Mesendoderm (in vitro differentiated cells): ENCODE data around the gene C5orf15.
"Not testable (repeated sequence)": the region's sequence is repeated elsewhere in the genome, so short reads cannot be mapped to it uniquely, and the experiment has no call there.

ENCODE experiments used
- DNase-seq: peaks from one replicate; pipeline ENCODE4 v3.0.0; 2013
- H2AK5ac ChIP-seq: 2 replicates; pipeline ENCODE4 v1.6.1; 2013; ENCODE audit warnings: low read length, inconsistent platforms
- H2BK120ac ChIP-seq: 2 replicates; pipeline ENCODE4 v1.6.1; 2013; ENCODE audit warnings: low read depth, mild to moderate bottlenecking, low read length, moderate library complexity, mixed read lengths
- H2BK15ac ChIP-seq: replicated peaks from 2 replicates; pipeline ENCODE4 v1.6.1; 2013; ENCODE audit warnings: low read depth, mild to moderate bottlenecking, moderate library complexity
- H2BK5ac ChIP-seq: 2 replicates; pipeline ENCODE4 v1.6.1; 2013; ENCODE audit warnings: low read length, inconsistent platforms
- H3K18ac ChIP-seq: 2 replicates; pipeline ENCODE4 v1.6.1; 2013; ENCODE audit warnings: mild to moderate bottlenecking, low read length, mixed read lengths
- H3K23ac ChIP-seq: one replicate; pipeline ENCODE4 v1.6.1; 2013; ENCODE audit warnings: low read length
- H3K27ac ChIP-seq: 2 replicates; pipeline ENCODE4 v1.5.1; 2013; ENCODE audit warnings: low read depth, mild to moderate bottlenecking, inconsistent platforms, low read length, moderate library complexity
- H3K27me3 ChIP-seq: 2 replicates; pipeline ENCODE4 v1.6.1; 2013; ENCODE audit warnings: low read length, control low read depth, mild to moderate bottlenecking, inconsistent platforms; ENCODE audit not compliant: insufficient read depth, poor library complexity
- H3K36me3 ChIP-seq: 2 replicates; pipeline ENCODE4 v1.6.1; 2013; ENCODE audit warnings: low read length, inconsistent platforms; ENCODE audit not compliant: control insufficient read depth, insufficient read depth
- H3K4ac ChIP-seq: one replicate; pipeline ENCODE4 v1.6.1; 2013; ENCODE audit warnings: low read depth, mild to moderate bottlenecking, low read length, moderate library complexity
- H3K4me1 ChIP-seq: 2 replicates; pipeline ENCODE4 v1.6.1; 2013; ENCODE audit warnings: low read depth, low read length, inconsistent platforms; ENCODE audit not compliant: control insufficient read depth
- H3K4me2 ChIP-seq: 2 replicates; pipeline ENCODE4 v1.6.1; 2013; ENCODE audit warnings: low read length
- H3K4me3 ChIP-seq: 2 replicates; pipeline ENCODE4 v1.5.1; 2013; ENCODE audit warnings: mild to moderate bottlenecking, low read length
- H3K56ac ChIP-seq: one replicate; pipeline ENCODE4 v1.6.1; 2013; ENCODE audit warnings: low read length
- H3K79me1 ChIP-seq: 2 replicates; pipeline ENCODE4 v1.6.1; 2013; ENCODE audit warnings: low read length, inconsistent platforms
- H3K79me2 ChIP-seq: 2 replicates; pipeline ENCODE4 v1.6.1; 2013; ENCODE audit warnings: mild to moderate bottlenecking, low read length; ENCODE audit not compliant: control insufficient read depth, insufficient read depth
- H3K9ac ChIP-seq: 2 replicates; pipeline ENCODE4 v1.6.1; 2013; ENCODE audit warnings: low read length, inconsistent platforms
- H4K5ac ChIP-seq: one replicate; pipeline ENCODE4 v1.6.1; 2013; ENCODE audit warnings: low read length
- H4K8ac ChIP-seq: one replicate; pipeline ENCODE4 v1.6.1; 2013; ENCODE audit warnings: low read depth, mild to moderate bottlenecking, control low read depth, low read length, moderate library complexity
- WGBS: extraction: QIAGEN DNeasy Blood & Tissue Kit; methylation state at CpG from one replicate; pipeline ENCODE4 v1.1.7; 2013; ENCODE audit warnings: low lambda C conversion rate, missing lambda C conversion rate; ENCODE audit not compliant: insufficient coverage; ENCODE audit errors: extremely low coverage; 5-methylcytosine and 5-hydroxymethylcytosine counted together

Gene C5orf15

DNA sequence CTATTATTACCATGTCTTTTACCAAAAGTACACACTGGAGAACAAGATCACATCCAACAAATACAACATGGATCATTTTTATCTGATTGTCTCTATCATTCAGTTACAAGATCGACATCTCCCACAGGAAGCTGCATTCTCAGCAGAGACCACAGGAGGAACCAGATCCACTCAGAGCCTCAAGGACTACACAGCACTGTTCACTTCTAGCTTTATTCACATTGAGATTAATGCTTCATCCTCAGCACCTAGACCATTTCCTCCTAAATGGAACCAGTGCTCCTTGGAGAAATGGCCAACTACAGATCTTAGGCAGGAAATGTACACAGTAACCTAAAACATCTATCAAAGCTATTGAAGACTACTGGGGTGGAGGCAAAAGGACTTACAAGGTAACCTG lies 13.3 kb upstream of the C5orf15 start:
- H3K4ac ChIP-seq, result no peak overlapping the region
- peaks cover 12% of the 10 kb centered on the region for H3K36me3 ChIP-seq
- no peak overlapping the region for H3K9ac ChIP-seq
- no peaks in the 10 kb centered on the region for H3K4me1 ChIP-seq
- H4K5ac ChIP-seq, result no peak overlapping the region
- H2BK5ac ChIP-seq, result no peak overlapping the region
- no peak overlapping the region for H2BK120ac ChIP-seq
- DNase-seq, result no peak
- H3K56ac ChIP-seq, result no peak overlapping the region
- no peak overlapping the region for H3K18ac ChIP-seq
- peaks cover 6% of the 10 kb centered on the region for H3K79me2 ChIP-seq
- no peak overlapping the region for H3K23ac ChIP-seq
- no CpG with 5 or more reads among the region's 1 CpG for WGBS
- peaks cover 8% of the 10 kb centered on the region for H3K79me1 ChIP-seq
- H3K27me3 ChIP-seq, result no peaks in the 10 kb centered on the region
- no peak overlapping the region for H2AK5ac ChIP-seq
- H3K27ac ChIP-seq, result no peak overlapping the region
- H2BK15ac ChIP-seq, result no peak overlapping the region
- H4K8ac ChIP-seq, result no peak overlapping the region
- H3K4me3 ChIP-seq, result no peak overlapping the region
- no peak overlapping the region for H3K4me2 ChIP-seq

GRCh38 chr5:133980652-133981051 lies 12.2 kb upstream of the C5orf15 start:
- Histone ChIP-seq H3K4me1 (no peaks in the 10 kb centered on the region), H3K4me3 (no peak overlapping the region), H3K27ac (no peak overlapping the region), H3K79me2 (peaks cover 3% of the 10 kb centered on the region), H2BK15ac (no peak overlapping the region), H2BK5ac (no peak overlapping the region), H3K36me3 (peaks cover 10% of the 10 kb centered on the region), H2BK120ac (no peak overlapping the region), H4K8ac (no peak overlapping the region), H3K4ac (no peak overlapping the region), H4K5ac (no peak overlapping the region), H3K9ac (no peak overlapping the region), H3K56ac (no peak overlapping the region), H3K23ac (no peak overlapping the region), H3K18ac (no peak overlapping the region), H2AK5ac (no peak overlapping the region), H3K79me1 (peaks cover 8% of the 10 kb centered on the region), H3K27me3 (no peaks in the 10 kb centered on the region), H3K4me2 (no peak overlapping the region)
- no peak for DNase-seq
- WGBS, result no CpG with 5 or more reads among the region's 7 CpGs

- H3K4ac ChIP-seq, result no peak overlapping the region
Observed at GRCh38 chr5:133978943-133979342, 10.5 kb upstream of the C5orf15 start.

DNA sequence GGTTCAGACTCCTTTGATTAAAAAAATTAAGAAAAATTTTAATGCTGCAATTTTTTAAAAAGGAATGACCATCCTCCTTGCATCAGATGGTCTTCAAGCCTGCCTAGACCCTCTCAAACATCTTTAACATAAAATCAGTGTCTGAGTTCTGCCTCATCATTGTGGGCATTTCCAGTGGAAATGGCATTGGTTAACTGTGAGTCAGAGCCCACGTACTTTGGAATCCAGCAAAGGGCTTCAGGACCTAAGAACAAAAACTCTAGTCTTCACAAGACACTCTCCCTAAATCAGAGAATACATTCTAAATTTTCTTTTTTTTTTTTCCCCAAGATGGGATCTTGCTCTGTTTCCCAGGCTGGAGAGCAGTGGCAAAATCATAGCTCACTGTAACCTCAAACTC lies 9.4 kb upstream of the C5orf15 start:
- Histone ChIP-seq H2BK120ac (no peak overlapping the region), H3K79me1 (peaks cover 5% of the 10 kb centered on the region), H3K9ac (no peak overlapping the region), H3K4me1 (no peaks in the 10 kb centered on the region), H4K5ac (no peak overlapping the region), H2BK15ac (no peak overlapping the region), H3K23ac (no peak overlapping the region), H3K36me3 (peaks cover 12% of the 10 kb centered on the region), H3K79me2 (no peaks in the 10 kb centered on the region), H2AK5ac (no peak overlapping the region), H3K56ac (no peak overlapping the region), H3K27me3 (no peaks in the 10 kb centered on the region), H2BK5ac (no peak overlapping the region), H3K18ac (no peak overlapping the region), H4K8ac (no peak overlapping the region), H3K4me2 (no peak overlapping the region), H3K27ac (no peak overlapping the region), H3K4me3 (no peak overlapping the region), H3K4ac (no peak overlapping the region)
- WGBS, result no CpG with 5 or more reads among the region's 1 CpG
- no peak for DNase-seq

More at GRCh38 chr5:133978943-133979342, 10.5 kb upstream of the C5orf15 start:
- Histone ChIP-seq H3K9ac (no peak overlapping the region), H3K56ac (no peak overlapping the region), H2BK5ac (no peak overlapping the region), H3K27me3 (no peaks in the 10 kb centered on the region), H3K79me2 (peaks cover 3% of the 10 kb centered on the region), H3K4me2 (no peak overlapping the region), H3K18ac (no peak overlapping the region), H4K8ac (no peak overlapping the region), H3K27ac (no peak overlapping the region), H3K4me1 (no peaks in the 10 kb centered on the region), H4K5ac (no peak overlapping the region), H2BK120ac (no peak overlapping the region), H2AK5ac (no peak overlapping the region), H2BK15ac (no peak overlapping the region), H3K23ac (no peak overlapping the region), H3K4me3 (no peak overlapping the region), H3K79me1 (peaks cover 8% of the 10 kb centered on the region), H3K36me3 (peaks cover 14% of the 10 kb centered on the region)
- WGBS, result no CpG with 5 or more reads among the region's 3 CpGs
- DNase-seq, result no peak

GRCh38 chr5:133977161-133977787 lies 8.8 kb upstream of the C5orf15 start:
- Histone ChIP-seq H3K79me1 (peaks cover 5% of the 10 kb centered on the region), H2BK15ac (no peak overlapping the region), H3K79me2 (no peaks in the 10 kb centered on the region), H3K4me1 (no peaks in the 10 kb centered on the region), H3K27me3 (no peaks in the 10 kb centered on the region), H2BK5ac (no peak overlapping the region), H2BK120ac (no peak overlapping the region), H3K27ac (no peak overlapping the region), H3K18ac (no peak overlapping the region), H3K36me3 (peaks cover 12% of the 10 kb centered on the region), H3K4ac (no peak overlapping the region), H2AK5ac (no peak overlapping the region), H3K23ac (no peak overlapping the region), H3K56ac (no peak overlapping the region), H3K4me2 (no peak overlapping the region), H4K8ac (no peak overlapping the region), H3K4me3 (no peak overlapping the region), H3K9ac (no peak overlapping the region), H4K5ac (no peak overlapping the region)
- no CpG with 5 or more reads among the region's 5 CpGs for WGBS
- no peak for DNase-seq

DNA sequence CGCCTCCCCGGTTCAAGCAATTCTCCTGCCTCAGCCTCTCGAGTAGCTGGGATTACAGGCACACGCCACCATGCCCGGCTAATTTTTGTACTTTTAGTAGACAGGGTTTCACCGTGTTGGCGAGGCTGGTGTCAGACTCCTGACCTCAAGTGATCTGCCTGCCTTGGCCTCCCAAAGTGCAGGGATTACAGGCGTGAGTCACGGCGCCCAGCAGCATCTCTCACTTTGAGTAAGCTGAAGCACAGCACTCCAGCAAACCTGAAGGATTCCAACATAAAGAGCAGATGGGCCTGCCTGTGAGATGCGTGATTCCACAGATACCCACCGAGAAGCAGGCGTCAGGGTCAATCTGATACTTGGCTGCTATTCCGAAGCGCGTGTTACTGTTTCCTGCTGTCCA lies 7.1 kb upstream of the C5orf15 start:
- H3K23ac ChIP-seq, H3K4ac ChIP-seq, H4K8ac ChIP-seq, H3K79me2 ChIP-seq, H3K27me3 ChIP-seq, H3K36me3 ChIP-seq, H4K5ac ChIP-seq, H2BK120ac ChIP-seq, H3K4me2 ChIP-seq, H3K27ac ChIP-seq, H2BK15ac ChIP-seq, H3K18ac ChIP-seq, DNase-seq, H3K56ac ChIP-seq, H3K4me3 ChIP-seq, H3K4me1 ChIP-seq, H2AK5ac ChIP-seq, H3K79me1 ChIP-seq, H3K9ac ChIP-seq, H2BK5ac ChIP-seq: not testable (repeated sequence)
- WGBS, result no CpG with 5 or more reads among the region's 16 CpGs
